ENCODE measurements around the gene CD207. TPM values are rescaled to one million over a fixed set of nuclear protein-coding genes. Genes with fewer than 3 reads are reported as not detected.

Gene CD207
- polyA plus RNA-seq, 3 donors = 0.05 TPM; not detected in 2

GRCh38 chr2:70790136-70790828 is 45.3 kb downstream of the CD207 start, which contains the start of gene FIGLA:
FIGLA (minus strand) TSS chr2:70790643; CDS start chr2:70790638, 5 bp downstream.
- Histone ChIP-seq H2AFZ (ENCODE audit: insufficient read depth, low read depth, low read length, poor library complexity, severe bottlenecking) (peak within 1 kb of the TSS; percentile 89), H4K20me1 (ENCODE audit: insufficient read depth, low read length) (no peaks in the 10 kb centered on the region), H3K9me3 (replicated peaks in 1 of 2; ENCODE audit: control insufficient read depth in 1 of 2, insufficient read depth in 1 of 2, low read length in 2 of 2) (no peaks in the 10 kb centered on the region), H3K4me2 (replicated peaks; ENCODE audit: extremely low read depth, low read length, poor library complexity, severe bottlenecking) (peak within 1 kb of the TSS; percentile 82), H3K4me1 (ENCODE audit: control insufficient read depth in 1 of 2, insufficient read depth in 2 of 2, low read length in 2 of 2) (peaks cover 47 to 56% of the 10 kb centered on the region in 2 donors), H3K9ac (ENCODE audit: insufficient read depth, low read length, poor library complexity, severe bottlenecking) (no peak within 1 kb of the TSS), H3K4me3 (replicated peaks in 1 of 3; ENCODE audit: low read depth in 2 of 3, low read length in 3 of 3) (peak within 1 kb of the TSS; percentile 3 to 73 (median 19)), H3K27ac (ENCODE audit: low read depth in 1 of 2, low read length in 2 of 2) (no peak within 1 kb of the TSS), H3K36me3 (replicated peaks in 1 of 2; ENCODE audit: control insufficient read depth in 1 of 2, insufficient read depth in 2 of 2, low read length in 2 of 2) (no peaks in the 10 kb centered on the region), H3K27me3 (ENCODE audit: control insufficient read depth in 2 of 2, insufficient read depth in 2 of 2, low read length in 2 of 2) (peaks cover 37 to 52% of the 10 kb centered on the region in 2 donors), H3K79me2 (ENCODE audit: insufficient read depth, low read length) (no peaks in the 10 kb centered on the region)
- Mint-ChIP-seq H3K27ac (peak within 1 kb of the TSS in 2 of 7 donors; percentile 46 to 57), H3K27me3 (ENCODE audit: low read depth in 3 of 3) (peaks cover 30 to 48% (median 46%) of the 10 kb centered on the region in 3 donors), H3K36me3 (peaks cover 11 to 19% of the 10 kb centered on the region in 2 donors), H3K4me1 (peaks cover 52% of the 10 kb centered on the region), H3K9me3 (peaks cover 2 to 9% (median 4%) of the 10 kb centered on the region in 7 donors), H3K4me3 (peak within 1 kb of the TSS; percentile 80 to 94)
- 4% methylated on average over 62 of the region's 69 CpGs for WGBS (ENCODE audit: insufficient coverage)
- TF ChIP-seq CTCF (IDR thresholded peaks at IDR 0.05) = no peak
- intact Hi-C loops (cut with micrococcal nuclease) = loop anchor here in 1 of 2 donors (5.0 kb wide), 1 partner anchor 157 kb away; no protein-coding TSS in a partner anchor
- peak in 1 of 3 donors; percentile 15 for DNase-seq

- H3K27me3 ChIP-seq (ENCODE audit: control insufficient read depth in 2 of 2, insufficient read depth in 2 of 2, low read length in 2 of 2) = peaks cover 37 to 52% of the 10 kb centered on the region in 2 donors
- no peak overlapping the region for H3K27ac ChIP-seq (ENCODE audit: low read depth in 1 of 2, low read length in 2 of 2)
- H3K4me3 ChIP-seq (replicated peaks in 1 of 3; ENCODE audit: low read depth in 2 of 3, low read length in 3 of 3) = peak overlapping the region; percentile 3 to 73 (median 19)
- peaks cover 48% of the 10 kb centered on the region for H3K4me1 Mint-ChIP-seq
- intact Hi-C loops (cut with micrococcal nuclease) = loop anchor here (5.0 kb wide), 4 partner anchors 68 to 158 kb away; no protein-coding TSS in a partner anchor
- peaks cover 11 to 19% of the 10 kb centered on the region in 2 donors for H3K36me3 Mint-ChIP-seq
- no peaks in the 10 kb centered on the region for H3K9me3 ChIP-seq (replicated peaks in 1 of 2; ENCODE audit: control insufficient read depth in 1 of 2, insufficient read depth in 1 of 2, low read length in 2 of 2)
- peak overlapping the region; percentile 80 to 94 for H3K4me3 Mint-ChIP-seq
- H2AFZ ChIP-seq (ENCODE audit: insufficient read depth, low read depth, low read length, poor library complexity, severe bottlenecking) = peak overlapping the region; percentile 89
- no peaks in the 10 kb centered on the region for H4K20me1 ChIP-seq (ENCODE audit: insufficient read depth, low read length)
- H3K4me1 ChIP-seq (ENCODE audit: control insufficient read depth in 1 of 2, insufficient read depth in 2 of 2, low read length in 2 of 2) = peaks cover 40 to 48% of the 10 kb centered on the region in 2 donors
- no peaks in the 10 kb centered on the region for H3K36me3 ChIP-seq (replicated peaks in 1 of 2; ENCODE audit: control insufficient read depth in 1 of 2, insufficient read depth in 2 of 2, low read length in 2 of 2)
- no peaks in the 10 kb centered on the region for H3K79me2 ChIP-seq (ENCODE audit: insufficient read depth, low read length)
- peak; percentile 78 for TF ChIP-seq CTCF (IDR thresholded peaks at IDR 0.05)
- H3K4me2 ChIP-seq (replicated peaks; ENCODE audit: extremely low read depth, low read length, poor library complexity, severe bottlenecking) = peak overlapping the region; percentile 82
- H3K27me3 Mint-ChIP-seq (ENCODE audit: low read depth in 3 of 3) = peaks cover 30 to 49% (median 46%) of the 10 kb centered on the region in 3 donors
- H3K9me3 Mint-ChIP-seq = peaks cover 2 to 9% (median 4%) of the 10 kb centered on the region in 7 donors
- WGBS (ENCODE audit: insufficient coverage) = 10% methylated on average over 23 of the region's 33 CpGs
- H3K27ac Mint-ChIP-seq = peak overlapping the region in 1 of 7 donors; percentile 46
- no peak overlapping the region for H3K9ac ChIP-seq (ENCODE audit: insufficient read depth, low read length, poor library complexity, severe bottlenecking)
- peak; percentile 58 to 72 (median 68) for DNase-seq
These were observed 46.1 kb downstream of the CD207 start for GRCh38 chr2:70789304-70790135.
